ENCODE results near the gene DNAJB5.
"Not testable (repeated sequence)": the region's sequence is repeated elsewhere in the genome, so short reads cannot be mapped to it uniquely, and the experiment has no call there.

DNA sequence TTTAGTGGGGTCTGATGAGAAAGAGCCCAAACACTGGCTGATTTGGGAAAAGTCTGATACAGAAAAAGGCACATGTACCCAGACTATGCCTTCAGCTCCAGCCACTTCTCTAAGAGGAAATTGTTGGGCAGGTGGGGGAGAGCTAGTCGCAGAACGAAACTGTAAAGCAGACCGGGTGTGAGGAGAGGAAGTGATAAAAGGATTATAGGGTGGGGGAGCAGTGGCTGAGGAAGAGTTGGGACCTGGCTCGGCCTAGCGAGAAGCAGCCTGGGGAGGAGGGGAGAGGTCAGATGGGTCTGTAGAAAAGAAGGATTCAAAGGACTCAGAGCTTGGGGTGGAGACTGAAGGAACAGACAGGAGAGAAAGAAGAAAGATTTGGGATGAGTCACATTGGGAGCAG is 33.9 kb downstream of the DNAJB5 start:
- TF ChIP-seq EZH2 (IDR thresholded peaks at IDR 0.05; ENCODE audit: borderline replicate concordance, insufficient read depth, low read length, poor library complexity, severe bottlenecking); EP300 (conservative IDR thresholded peaks at IDR 0.05; ENCODE audit: poor library complexity, severe bottlenecking); CTCF (IDR thresholded peaks at IDR 0.05; ENCODE audit: poor library complexity, severe bottlenecking); POLR2AphosphoS5 (IDR thresholded peaks at IDR 0.05); TAF1 (IDR thresholded peaks at IDR 0.05; ENCODE audit: low read depth); RAD21 (conservative IDR thresholded peaks at IDR 0.05); SMC3 (conservative IDR thresholded peaks at IDR 0.05; ENCODE audit: poor library complexity); MXI1 (conservative IDR thresholded peaks at IDR 0.05; ENCODE audit: poor library complexity, severe bottlenecking): not testable (repeated sequence)
- TF ChIP-seq, protein P1, sequence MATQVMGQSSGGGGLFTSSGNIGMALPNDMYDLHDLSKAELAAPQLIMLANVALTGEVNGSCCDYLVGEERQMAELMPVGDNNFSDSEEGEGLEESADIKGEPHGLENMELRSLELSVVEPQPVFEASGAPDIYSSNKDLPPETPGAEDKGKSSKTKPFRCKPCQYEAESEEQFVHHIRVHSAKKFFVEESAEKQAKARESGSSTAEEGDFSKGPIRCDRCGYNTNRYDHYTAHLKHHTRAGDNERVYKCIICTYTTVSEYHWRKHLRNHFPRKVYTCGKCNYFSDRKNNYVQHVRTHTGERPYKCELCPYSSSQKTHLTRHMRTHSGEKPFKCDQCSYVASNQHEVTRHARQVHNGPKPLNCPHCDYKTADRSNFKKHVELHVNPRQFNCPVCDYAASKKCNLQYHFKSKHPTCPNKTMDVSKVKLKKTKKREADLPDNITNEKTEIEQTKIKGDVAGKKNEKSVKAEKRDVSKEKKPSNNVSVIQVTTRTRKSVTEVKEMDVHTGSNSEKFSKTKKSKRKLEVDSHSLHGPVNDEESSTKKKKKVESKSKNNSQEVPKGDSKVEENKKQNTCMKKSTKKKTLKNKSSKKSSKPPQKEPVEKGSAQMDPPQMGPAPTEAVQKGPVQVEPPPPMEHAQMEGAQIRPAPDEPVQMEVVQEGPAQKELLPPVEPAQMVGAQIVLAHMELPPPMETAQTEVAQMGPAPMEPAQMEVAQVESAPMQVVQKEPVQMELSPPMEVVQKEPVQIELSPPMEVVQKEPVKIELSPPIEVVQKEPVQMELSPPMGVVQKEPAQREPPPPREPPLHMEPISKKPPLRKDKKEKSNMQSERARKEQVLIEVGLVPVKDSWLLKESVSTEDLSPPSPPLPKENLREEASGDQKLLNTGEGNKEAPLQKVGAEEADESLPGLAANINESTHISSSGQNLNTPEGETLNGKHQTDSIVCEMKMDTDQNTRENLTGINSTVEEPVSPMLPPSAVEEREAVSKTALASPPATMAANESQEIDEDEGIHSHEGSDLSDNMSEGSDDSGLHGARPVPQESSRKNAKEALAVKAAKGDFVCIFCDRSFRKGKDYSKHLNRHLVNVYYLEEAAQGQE (IDR thresholded peaks at IDR 0.05; ENCODE audit: borderline replicate concordance): not testable (repeated sequence)

Measured in neural cell (in vitro differentiated cells).